SK-N-SH (cell line): ENCODE data around the gene CRIP2.

Experiments used
- CTCF ChIP-seq: fragments of 200-600 bp; sonication (generic); IDR thresholded peaks from 2 replicates; pipeline ENCODE4 v1.6.1; 2017; ENCODE audit warnings: antibody characterized with exemption, mild to moderate bottlenecking, moderate library complexity
- EZH2phosphoT487 ChIP-seq: fragments of 200-600 bp; sonication (generic); IDR thresholded peaks from 2 replicates; pipeline ENCODE4 v1.6.1; 2017; ENCODE audit warnings: low read depth, mixed run types, mild to moderate bottlenecking, antibody characterized with exemption, moderate library complexity, borderline replicate concordance
- GABPA ChIP-seq: IDR thresholded peaks from 2 replicates; pipeline ENCODE4 v1.4.0; 2012; ENCODE audit warnings: low read depth, mild to moderate bottlenecking
- MAX ChIP-seq: IDR thresholded peaks from 2 replicates; pipeline ENCODE4 v1.4.0; 2012; ENCODE audit warnings: low read depth
- MXI1 ChIP-seq: IDR thresholded peaks from 2 replicates; pipeline ENCODE4 v1.6.1; 2012; ENCODE audit warnings: mild to moderate bottlenecking, low read depth, low read length, improper control_type of control experiment
- NFIC ChIP-seq: IDR thresholded peaks from 2 replicates; pipeline ENCODE4 v1.4.0; 2012; ENCODE audit warnings: borderline replicate concordance
- PBX3 ChIP-seq: IDR thresholded peaks from 2 replicates; pipeline ENCODE4; 2012
- RAD21 ChIP-seq: IDR thresholded peaks from 2 replicates; pipeline ENCODE4 v1.6.1; 2012; ENCODE audit warnings: mild to moderate bottlenecking, low read length
- REST ChIP-seq: IDR thresholded peaks from 2 replicates; pipeline ENCODE4 v1.6.1; 2012; ENCODE audit warnings: mild to moderate bottlenecking, low read depth, low read length, moderate library complexity
- SIN3A ChIP-seq: IDR thresholded peaks from 2 replicates; pipeline ENCODE4 v1.6.1; 2012; ENCODE audit warnings: low read depth, mild to moderate bottlenecking, low read length, moderate library complexity, borderline replicate concordance
- TEAD4 ChIP-seq: IDR thresholded peaks from 2 replicates; pipeline ENCODE4 v1.4.0; 2012; ENCODE audit warnings: mild to moderate bottlenecking, borderline replicate concordance; ENCODE audit not compliant: insufficient read depth

DNA sequence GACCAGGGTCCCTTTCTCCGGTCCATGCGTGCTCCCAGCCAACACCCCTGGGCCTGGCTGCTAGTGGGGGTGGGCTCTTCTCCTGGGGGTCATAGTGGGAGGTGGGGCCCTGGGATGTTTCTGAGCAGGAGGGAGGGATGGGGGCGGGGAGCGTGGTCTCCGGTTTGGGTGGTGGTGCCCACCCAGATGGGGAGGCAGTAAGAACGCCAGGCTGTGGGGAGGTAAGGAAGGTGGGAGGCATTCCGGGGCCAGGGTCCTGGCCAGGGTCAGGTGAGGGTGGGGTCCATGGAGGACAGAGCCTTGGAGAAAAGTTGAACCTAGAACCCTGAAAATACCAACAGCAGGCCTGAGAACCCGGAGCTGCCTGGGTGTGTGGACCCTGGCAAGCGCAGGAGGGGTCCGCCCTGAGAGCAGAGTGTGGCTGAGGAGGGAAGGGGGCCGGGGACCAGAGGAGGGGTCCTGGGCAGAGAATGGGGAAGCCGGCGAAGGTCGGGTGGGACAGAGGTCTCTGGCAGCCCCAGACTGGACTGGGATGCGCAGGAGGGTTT is 5.7 kb downstream of the CRIP2 start:
- no peak for TF ChIP-seq EZH2phosphoT487
- no peak for TF ChIP-seq GABPA
- no peak for TF ChIP-seq PBX3
- TF ChIP-seq TEAD4: no peak
- no peak for TF ChIP-seq NFIC
- TF ChIP-seq CTCF: no peak
- TF ChIP-seq MXI1: no peak
- no peak for TF ChIP-seq MAX
- no peak for TF ChIP-seq REST
- no peak for TF ChIP-seq SIN3A
- TF ChIP-seq RAD21: no peak
